ENCODE measurements around the gene MAP3K2. TPM values are rescaled to one million over a fixed set of nuclear protein-coding genes. Genes with fewer than 3 reads are reported as not detected.

MAP3K2 gene
- total and polyA plus RNA-seq, 2 of the 4 experiments (the other 2 are of a cell fraction): 6.2 to 30.8 TPM

DNA sequence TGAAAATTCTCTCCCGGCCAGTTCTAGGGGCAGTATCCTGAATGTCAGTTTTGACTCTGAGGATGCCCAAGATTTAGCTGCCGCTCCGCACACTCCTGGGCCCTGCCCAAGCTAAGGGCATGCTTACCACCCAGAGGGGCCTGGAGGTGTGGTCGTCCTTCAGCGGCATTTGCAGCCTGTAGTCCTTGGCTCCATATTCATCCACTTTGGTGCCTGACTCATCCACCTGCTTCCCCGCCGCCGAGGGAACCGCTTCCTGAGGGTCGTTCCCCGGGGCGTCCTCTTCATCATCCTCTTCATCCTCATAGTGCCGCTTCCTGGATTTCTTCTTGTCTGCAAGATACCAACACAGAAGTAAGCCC is 94.4 kb downstream of the MAP3K2 start:
- no peak overlapping the region for H2BK120ac ChIP-seq (ENCODE audit: low read depth, low read length)
- peak overlapping the region; percentile 1; the same call in 1 of the 2 replicates for H2AK5ac ChIP-seq (ENCODE audit: low read depth, low read length)
- H4K5ac ChIP-seq (ENCODE audit: low read depth, low read length): peak overlapping the region; percentile 89
- peaks cover 35% of the 10 kb centered on the region for H3K36me3 ChIP-seq (ENCODE audit: control insufficient read depth, insufficient read depth, low read length)
- H3K9ac ChIP-seq (ENCODE audit: low read depth, low read length): peak overlapping the region; percentile 84
- H3K9me1 ChIP-seq (ENCODE audit: insufficient read depth, low read length): peaks cover 2% of the 10 kb centered on the region; the same call in 1 of the 2 replicates
- peak overlapping the region; percentile 55; the same call in 1 of the 2 replicates for H3K14ac ChIP-seq (replicated peaks; ENCODE audit: low read depth, low read length)
- H3K4ac ChIP-seq (ENCODE audit: low read depth, low read length): peak overlapping the region; percentile 94
- peak overlapping the region; percentile 85 for H3K27ac ChIP-seq (ENCODE audit: insufficient read depth, low read length)
- ChIA-PET POLR2A (ENCODE audit: unreplicated experiment) (interaction anchor here (0.5 to 0.7 kb wide), 2 partner anchors 12 to 170 kb away, joined by 3 read pairs; no protein-coding TSS in a partner anchor), CTCF (no interaction called here)
- peak overlapping the region; percentile 98 for H2AK9ac ChIP-seq (replicated peaks; ENCODE audit: low read depth, low read length, poor library complexity)
- peaks cover 6% of the 10 kb centered on the region for H3K4me1 ChIP-seq (ENCODE audit: control insufficient read depth, insufficient read depth, low read length)
- ATAC-seq (ENCODE audit: low read depth) (no peak), DNase-seq (no peak)
- H3K4me3 ChIP-seq (ENCODE audit: insufficient read depth, low read depth, low read length): peak overlapping the region; percentile 89
- in situ Hi-C loops (cut with MboI; ENCODE audit: low sequenced_read_pairs) (loop anchor here (25.0 kb wide), 1 partner anchor 694 kb away; no protein-coding TSS in a partner anchor), dilution Hi-C loops (cut with HindIII; ENCODE audit: low sequenced_read_pairs, unreplicated experiment) (no loop called here), intact Hi-C loops (cut with micrococcal nuclease) (loop anchor here (5.0 kb wide), 2 partner anchors 211 to 226 kb away; no protein-coding TSS in a partner anchor)
- no peak overlapping the region for H2BK5ac ChIP-seq (ENCODE audit: low read depth, low read length, poor library complexity, severe bottlenecking)
- peak overlapping the region; percentile 90 to 92; a peak in 3 of 4 replicates for H4K8ac ChIP-seq (ENCODE audit: low read depth in 2 of 2, low read length in 2 of 2)
- peak overlapping the region; percentile 86 for H3K4me2 ChIP-seq (ENCODE audit: low read depth, low read length)
- peaks cover 32 to 42% of the 10 kb centered on the region in 2 experiments for H3K79me1 ChIP-seq (ENCODE audit: low read depth in 1 of 2, low read length in 2 of 2)
- 0 out of 2 replicates have a peak overlapping the region, but pooled peaks have one; percentile 2 for H3K56ac ChIP-seq (ENCODE audit: extremely low read depth, insufficient read depth, low read length)
- H3K23ac ChIP-seq (ENCODE audit: low read depth, low read length): peak overlapping the region; percentile 93; the same call in 1 of the 2 replicates
- 11% methylated on average over 12 of the region's 13 CpGs; no CpG with 5 or more reads in 1 of the 2 experiments for WGBS, 2 experiments (ENCODE audit: extremely low coverage in 2 of 2, insufficient read length in 1 of 2)
- peak overlapping the region; percentile 71; the same call in 1 of the 2 replicates for H4K91ac ChIP-seq (ENCODE audit: insufficient read depth, low read depth, low read length)
- H3K18ac ChIP-seq (ENCODE audit: low read depth, low read length): no peak overlapping the region
- TF ChIP-seq RCOR1 (IDR thresholded peaks at IDR 0.05; ENCODE audit: insufficient replicate concordance, low read length): no peak
- TF ChIP-seq NFE2L2 (IDR thresholded peaks at IDR 0.05; ENCODE audit: low read depth, low read length): no peak
- no peak for TF ChIP-seq CHD1 (IDR thresholded peaks at IDR 0.05; ENCODE audit: low read depth, low read length)
- TF ChIP-seq MXI1 (IDR thresholded peaks at IDR 0.05; ENCODE audit: borderline replicate concordance, low read depth, low read length): no peak
- TF ChIP-seq MAFK (IDR thresholded peaks at IDR 0.05; ENCODE audit: low read depth, low read length): no peak
- TF ChIP-seq CTCF (conservative IDR thresholded peaks at IDR 0.05; ENCODE audit: low read depth, low read length): no peak
- no peak for TF ChIP-seq RAD21 (IDR thresholded peaks at IDR 0.05; ENCODE audit: low read length)
- no peak for TF ChIP-seq SMC3 (IDR thresholded peaks at IDR 0.05; ENCODE audit: low read depth, low read length)
- no peak for TF ChIP-seq ELK1 (IDR thresholded peaks at IDR 0.05; ENCODE audit: borderline replicate concordance, low read depth, low read length)
- no peak for TF ChIP-seq USF2 (IDR thresholded peaks at IDR 0.05; ENCODE audit: low read depth, low read length)
- no peak for TF ChIP-seq BHLHE40 (IDR thresholded peaks at IDR 0.05; ENCODE audit: low read depth, low read length)
- no peak for TF ChIP-seq FOS (IDR thresholded peaks at IDR 0.05; ENCODE audit: low read depth, low read length)
- no peak for TF ChIP-seq RFX5 (IDR thresholded peaks at IDR 0.05; ENCODE audit: low read depth, low read length)
- no peak for TF ChIP-seq POLR2A (IDR thresholded peaks at IDR 0.05; ENCODE audit: low read depth, low read length)
- no peak for TF ChIP-seq CEBPB (IDR thresholded peaks at IDR 0.05; ENCODE audit: low read depth, low read length)
- no peak for TF ChIP-seq MAZ (IDR thresholded peaks at IDR 0.05; ENCODE audit: borderline replicate concordance, low read depth, low read length)
- no peaks in the 10 kb centered on the region for H3K9me3 ChIP-seq (ENCODE audit: control insufficient read depth, insufficient read depth, low read length)
- H4K20me1 ChIP-seq (ENCODE audit: insufficient read depth, low read length): no peaks in the 10 kb centered on the region
- no peak overlapping the region for H2BK15ac ChIP-seq (ENCODE audit: low read depth, low read length)
- H3K27me3 ChIP-seq (ENCODE audit: control insufficient read depth, insufficient read depth, low read length): no peaks in the 10 kb centered on the region
- no peak overlapping the region for H2BK20ac ChIP-seq (ENCODE audit: low read depth, low read length)
- peak overlapping the region; percentile 99 for H2AFZ ChIP-seq (replicated peaks; ENCODE audit: low read length, poor library complexity)
- no TSS peak for BruUV-seq (replicated peaks)
